Pons (tissue), 1 donor: ENCODE measurements around the gene TMPRSS4.

Source experiments
- DNase-seq: peaks from one replicate; pipeline ENCODE4 v3.0.0-alpha.2; 2016; ENCODE audit warnings: low spot score

Gene TMPRSS4, protein sequence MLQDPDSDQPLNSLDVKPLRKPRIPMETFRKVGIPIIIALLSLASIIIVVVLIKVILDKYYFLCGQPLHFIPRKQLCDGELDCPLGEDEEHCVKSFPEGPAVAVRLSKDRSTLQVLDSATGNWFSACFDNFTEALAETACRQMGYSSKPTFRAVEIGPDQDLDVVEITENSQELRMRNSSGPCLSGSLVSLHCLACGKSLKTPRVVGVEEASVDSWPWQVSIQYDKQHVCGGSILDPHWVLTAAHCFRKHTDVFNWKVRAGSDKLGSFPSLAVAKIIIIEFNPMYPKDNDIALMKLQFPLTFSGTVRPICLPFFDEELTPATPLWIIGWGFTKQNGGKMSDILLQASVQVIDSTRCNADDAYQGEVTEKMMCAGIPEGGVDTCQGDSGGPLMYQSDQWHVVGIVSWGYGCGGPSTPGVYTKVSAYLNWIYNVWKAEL

DNA sequence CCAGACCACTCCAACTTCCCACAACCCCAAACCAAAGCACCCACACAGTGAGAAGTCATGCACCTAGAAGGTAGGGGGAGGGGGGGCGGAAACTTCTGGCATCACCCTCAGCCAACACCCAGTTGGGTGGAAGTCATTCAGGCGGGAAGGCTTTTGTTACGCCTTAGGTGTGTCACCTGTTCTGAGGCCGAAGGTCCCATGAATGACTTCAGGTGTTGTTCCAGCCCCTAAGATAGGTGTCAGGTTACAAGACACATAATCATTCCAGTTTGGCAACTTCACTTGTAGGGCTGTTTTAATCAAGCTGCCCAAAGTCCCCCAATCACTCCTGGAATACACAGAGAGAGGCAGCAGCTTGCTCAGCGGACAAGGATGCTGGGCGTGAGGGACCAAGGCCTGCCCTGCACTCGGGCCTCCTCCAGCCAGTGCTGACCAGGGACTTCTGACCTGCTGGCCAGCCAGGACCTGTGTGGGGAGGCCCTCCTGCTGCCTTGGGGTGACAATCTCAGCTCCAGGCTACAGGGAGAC is at the start of gene TMPRSS4:
TMPRSS4 (plus strand) TSS at position 325 of the 528 bp plus-strand sequence. CDS start 225 bp downstream, outside the sequence.
- DNase-seq = no peak

GRCh38 chr11:118027694-118028093 is 49.2 kb upstream of the TMPRSS4 start:
- DNase-seq = no peak

DNA sequence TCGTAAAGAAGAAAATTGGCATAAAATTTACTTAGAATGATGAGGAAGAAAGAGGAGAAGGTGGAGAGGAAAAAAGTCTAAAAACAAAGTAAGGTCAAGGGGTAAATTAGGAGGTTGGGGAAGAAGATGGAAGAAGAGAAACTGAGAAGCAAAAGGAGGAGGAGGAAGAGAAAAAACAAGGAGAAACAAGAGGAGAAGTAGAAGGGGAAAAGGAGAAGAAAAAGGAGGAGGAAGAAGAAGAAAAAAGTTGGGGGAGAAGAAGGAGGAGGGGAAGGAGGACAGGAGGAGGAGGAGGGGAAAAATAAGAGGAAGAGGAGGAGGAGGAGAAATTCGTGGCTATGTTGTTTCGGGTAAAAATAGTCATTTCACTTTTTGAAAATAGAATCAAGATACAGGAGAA is 48.3 kb upstream of the TMPRSS4 start:
- no peak for DNase-seq

GRCh38 chr11:118033443-118033842 is 43.4 kb upstream of the TMPRSS4 start:
- no peak for DNase-seq

GRCh38 chr11:118042141-118042540 is 34.7 kb upstream of the TMPRSS4 start:
- DNase-seq = no peak

DNA sequence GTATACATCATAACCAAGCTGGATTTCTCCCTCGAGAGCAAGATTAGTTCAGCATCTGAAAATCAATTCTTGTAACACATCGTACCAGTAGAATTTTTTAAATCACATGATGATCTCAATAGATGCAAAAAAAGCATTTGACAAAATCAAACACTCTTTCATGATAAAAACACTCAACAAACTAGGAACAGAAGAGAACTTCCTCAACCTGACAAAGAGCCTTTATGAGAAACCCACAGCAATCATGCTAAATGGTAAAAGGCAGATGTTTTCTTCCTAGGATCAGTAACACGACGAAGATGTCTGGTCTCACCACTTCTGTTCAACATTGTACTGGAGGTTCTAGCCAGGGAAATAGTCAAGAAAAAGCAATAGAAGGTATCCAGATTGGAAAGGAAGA is 34.1 kb upstream of the TMPRSS4 start:
- DNase-seq = peak; percentile 29

GRCh38 chr11:118045191-118045590 is 31.7 kb upstream of the TMPRSS4 start:
- DNase-seq = no peak

- DNase-seq = peak; percentile 82
Measured at GRCh38 chr11:118046051-118046963, 30.6 kb upstream of the TMPRSS4 start.

DNA sequence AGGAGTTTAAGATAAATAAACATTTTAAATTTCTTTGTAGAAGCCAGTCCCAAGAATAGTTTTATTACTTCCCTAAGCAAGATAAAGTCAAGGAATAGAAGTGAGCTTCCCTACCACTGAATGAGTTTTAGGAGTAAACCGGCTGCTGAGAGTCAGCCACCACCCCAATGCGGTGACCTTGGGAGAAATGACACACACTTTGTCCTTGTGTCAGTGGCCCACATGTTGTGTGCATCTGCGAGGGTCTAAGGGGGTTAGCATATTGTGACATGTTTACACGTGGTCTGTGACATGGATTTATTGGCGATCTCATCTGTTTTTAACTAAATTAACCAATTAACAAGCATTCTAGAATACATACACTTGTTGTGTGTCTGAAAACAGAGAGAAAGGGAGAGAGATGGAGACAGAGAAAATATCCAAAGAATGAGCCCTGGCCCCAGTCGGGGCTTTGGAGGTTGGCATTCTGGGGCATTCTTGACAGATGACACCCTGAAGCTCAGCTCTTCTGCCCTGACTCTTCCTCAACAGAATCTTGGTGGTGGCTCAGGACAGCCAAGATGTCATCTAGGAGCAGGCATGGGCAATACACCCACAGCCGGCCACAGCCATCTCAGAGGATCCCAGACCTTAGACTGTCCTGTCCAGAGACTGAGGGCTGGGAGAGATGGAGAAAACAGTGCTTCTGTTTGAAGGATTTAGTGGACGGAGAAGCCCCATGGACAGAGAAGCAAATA is 29.7 kb upstream of the TMPRSS4 start:
- no peak for DNase-seq

GRCh38 chr11:118047749-118048148 is 29.1 kb upstream of the TMPRSS4 start:
- no peak for DNase-seq

DNA sequence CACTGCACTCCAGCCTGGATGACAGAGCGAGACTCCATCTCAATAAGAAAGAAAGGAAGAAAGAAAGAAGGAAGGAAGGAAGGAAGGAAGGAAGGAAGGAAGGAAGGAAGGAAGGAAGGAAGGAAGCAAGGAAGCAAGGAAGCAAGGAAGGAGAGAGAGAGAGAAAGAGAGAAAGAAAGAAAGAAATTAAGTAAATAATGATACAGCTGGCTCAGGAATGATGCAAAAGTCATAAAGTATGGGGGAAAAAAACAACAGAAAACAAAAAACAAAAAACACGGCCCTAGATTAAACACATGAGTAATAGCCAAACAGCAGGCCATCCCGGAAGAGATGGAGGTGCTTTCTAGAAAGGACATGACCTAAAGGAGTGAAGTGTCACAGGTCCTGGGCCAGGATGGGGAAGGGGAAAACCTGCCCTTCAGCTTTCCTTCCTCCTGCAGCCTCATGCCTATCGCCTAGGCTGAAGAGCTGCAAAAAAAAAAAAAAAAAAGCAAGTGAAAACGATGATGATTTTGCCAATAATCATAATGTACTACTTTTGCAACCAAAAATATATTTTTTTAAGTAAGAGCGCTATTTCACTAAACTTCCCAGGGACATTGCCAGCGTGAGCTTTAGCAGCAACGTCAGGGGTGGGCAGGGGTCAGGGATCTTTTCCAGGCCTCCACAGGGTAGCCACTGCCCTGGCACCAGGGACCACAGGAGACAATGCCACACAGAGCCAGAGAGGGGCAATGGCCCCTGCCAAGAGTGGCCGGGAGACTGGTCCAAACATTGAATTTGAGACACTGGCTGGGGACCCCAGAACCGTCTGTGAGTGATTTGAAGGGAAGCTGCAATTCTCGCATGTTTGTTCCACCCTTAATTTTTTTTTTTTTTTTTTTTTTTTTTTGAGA is 28.2 kb upstream of the TMPRSS4 start:
- DNase-seq = no peak

DNA sequence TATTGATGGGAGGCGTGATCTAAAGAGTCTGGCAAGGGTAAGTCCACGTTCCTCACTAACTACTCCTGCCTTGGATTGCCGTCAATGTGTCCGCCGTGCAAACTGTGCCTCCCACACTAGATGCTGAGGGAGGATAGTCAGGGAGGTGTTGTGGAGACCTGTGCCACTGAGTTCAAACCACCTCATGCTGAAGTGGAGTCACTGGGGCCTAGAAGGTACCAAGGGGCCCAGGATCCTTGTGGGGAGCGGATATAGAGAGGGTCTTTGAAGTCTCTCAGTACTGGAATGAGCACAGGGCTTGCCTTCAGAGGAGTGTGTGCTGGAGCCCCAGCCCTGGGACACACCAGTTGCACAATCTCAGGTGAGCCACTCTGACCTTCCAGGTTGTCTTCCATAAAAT is 27.1 kb upstream of the TMPRSS4 start:
- no peak for DNase-seq

GRCh38 chr11:118050208-118050891 is 26.5 kb upstream of the TMPRSS4 start:
- no peak for DNase-seq

DNA sequence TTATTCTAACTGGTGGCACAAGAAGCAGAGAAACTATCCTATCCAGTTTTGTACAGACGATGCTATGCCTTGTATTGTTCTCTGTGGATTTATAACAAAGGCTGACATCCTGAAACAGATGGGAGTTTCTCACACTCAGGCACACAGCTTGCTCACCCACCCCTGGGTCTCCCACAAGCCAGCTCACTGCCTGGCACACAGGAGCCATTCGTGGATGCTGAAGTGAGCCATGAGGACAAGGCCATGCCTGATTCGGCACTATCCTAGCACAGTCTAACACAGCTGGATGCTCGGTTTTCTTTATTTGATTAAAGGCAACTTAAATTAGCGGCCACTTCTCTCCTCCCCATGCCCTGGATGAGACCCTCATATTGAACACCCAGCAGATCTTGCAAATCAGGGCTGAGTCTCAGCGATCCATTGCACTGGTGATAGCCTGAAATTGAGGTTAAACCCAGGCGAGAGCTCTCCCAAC is 25.7 kb upstream of the TMPRSS4 start:
- DNase-seq = no peak

DNA sequence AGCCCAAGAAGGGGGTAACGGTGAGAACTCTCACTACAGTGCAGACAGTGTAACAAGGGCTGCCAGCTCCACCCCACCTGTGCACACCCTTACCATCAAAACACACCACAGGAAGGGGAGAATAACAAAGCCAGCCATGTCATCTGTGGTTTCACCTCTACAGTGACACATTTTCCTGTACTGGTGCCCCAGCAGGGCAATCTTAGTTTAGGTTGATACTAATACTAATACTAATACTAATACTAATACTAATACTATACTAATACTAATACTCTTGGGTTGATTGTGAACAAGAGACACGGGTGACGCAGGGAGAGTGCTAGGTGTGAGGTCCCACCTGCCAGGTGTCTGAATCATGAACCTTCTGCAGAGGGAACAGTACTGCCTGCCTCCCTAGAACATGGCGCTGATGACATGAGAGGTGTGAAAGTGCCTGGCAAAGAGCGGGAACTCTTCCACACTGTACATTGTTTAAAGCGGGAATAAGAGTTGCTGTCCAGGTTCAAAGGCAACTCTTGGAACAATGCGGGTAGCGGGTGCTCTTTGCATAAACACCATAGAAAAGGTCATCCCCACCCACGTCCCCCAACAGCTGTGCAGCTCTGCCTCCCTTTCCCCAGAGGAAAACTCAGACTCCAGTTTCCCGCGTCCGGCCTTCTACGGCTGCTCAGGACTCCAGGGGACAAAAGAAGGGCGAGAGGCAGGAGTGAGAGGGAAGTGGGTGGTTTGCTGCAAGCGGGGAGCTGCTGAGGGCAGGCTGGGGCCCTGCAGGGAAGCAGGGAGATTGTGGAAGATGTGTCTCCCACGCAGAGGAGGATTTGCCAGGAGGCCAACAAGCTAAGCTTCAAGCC is 25.0 kb upstream of the TMPRSS4 start:
- DNase-seq = no peak

DNA sequence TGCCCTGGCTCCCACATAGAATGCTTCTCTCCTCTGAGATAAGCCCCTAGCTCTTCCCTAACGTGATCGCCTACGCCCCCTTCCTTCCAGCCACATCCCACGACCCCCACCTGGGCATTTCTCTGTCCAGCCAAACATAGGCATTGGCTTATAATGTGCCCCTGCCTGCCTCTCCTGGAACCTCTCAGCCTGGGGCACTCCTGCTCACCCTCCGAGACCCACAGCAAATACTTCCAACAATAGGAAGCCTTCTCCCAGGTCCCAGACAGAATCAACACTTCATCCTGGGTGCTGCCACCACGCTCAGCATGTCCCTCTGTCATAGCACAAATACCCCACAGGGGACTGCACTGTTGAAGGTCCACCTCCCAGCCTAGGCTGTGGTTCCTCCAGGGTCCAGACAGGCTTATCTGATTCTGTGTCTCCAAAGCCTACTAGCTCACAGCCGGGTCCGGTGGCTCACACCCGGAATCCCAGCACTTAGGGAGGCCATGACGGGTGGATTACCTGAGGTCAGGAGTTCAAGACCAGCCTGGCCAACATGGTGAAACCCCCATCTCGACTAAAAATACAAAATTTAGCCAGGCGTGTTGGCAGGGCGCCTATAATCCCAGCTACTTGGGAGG is 24.2 kb upstream of the TMPRSS4 start:
- no peak for DNase-seq

GRCh38 chr11:118054712-118055640 is 21.9 kb upstream of the TMPRSS4 start:
- no peak for DNase-seq

DNA sequence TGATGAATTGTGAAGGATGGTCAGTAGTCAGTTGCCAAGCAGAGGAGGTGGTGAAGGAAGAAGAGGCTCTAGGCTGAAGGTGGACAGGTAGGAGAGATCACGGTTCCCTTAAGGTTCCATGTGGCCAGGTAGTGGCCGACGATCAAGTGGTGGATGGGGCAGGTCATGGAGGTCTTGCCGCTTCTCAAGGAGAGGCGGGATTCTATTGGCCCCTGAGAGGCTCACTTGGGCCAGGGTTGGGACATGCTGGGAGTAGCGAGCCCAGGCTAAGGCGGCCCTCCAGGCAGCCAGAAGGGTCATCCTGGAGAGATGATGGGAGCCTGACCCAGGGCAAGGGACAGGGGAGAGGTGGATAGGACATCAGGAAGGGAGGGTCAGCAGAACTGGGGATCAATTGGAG is 20.9 kb upstream of the TMPRSS4 start:
- no peak for DNase-seq
